PC-3 (cell line): ENCODE measurements around the gene GOLGA8A. TPM values are rescaled to one million over a fixed set of nuclear protein-coding genes. Genes with fewer than 3 reads are reported as not detected.

ENCODE experiments used
- ATAC-seq: fragments of 200-7000 bp; cut with Tn5 transposase; 2 replicates; pipeline ENCODE4 v1.9.1; 2020; ENCODE audit warnings: mild to moderate bottlenecking, moderate library complexity
- BruUV-seq: library from RNA; stranded (reverse); fragments of 400-500 nt; replicated peaks from 2 replicates; lab custom pipeline; 2021; lab: Mats Ljungman, UMichigan
- CTCF ChIA-PET: fragments of 300-600 bp; sonication (Branson Sonifier 250); formaldehyde crosslinking; loops from one replicate; lab custom pipeline; 2022; ENCODE audit warnings: antibody characterized with exemption; lab: Charles Lee
- POLR2A ChIA-PET: fragments of 300-600 bp; sonication (Branson Sonifier 250); formaldehyde crosslinking; loops from one replicate; lab custom pipeline; 2022; ENCODE audit warnings: antibody characterized with exemption; ENCODE audit not compliant: unreplicated experiment; lab: Charles Lee
- DNase-seq: peaks from one replicate; pipeline ENCODE4 v3.0.0-alpha.2; 2015
- H2AFZ ChIP-seq: fragments of 300-600 bp; sonication (generic); 2 replicates; pipeline ENCODE4 v1.6.0; 2016; ENCODE audit warnings: antibody characterized with exemption, low read length
- H3F3A ChIP-seq: fragments of 300-600 bp; sonication (generic); one replicate; pipeline ENCODE4 v1.6.0; 2017; ENCODE audit warnings: antibody characterized with exemption, low read length, control low read depth, mild to moderate bottlenecking; ENCODE audit not compliant: unreplicated experiment
- H3K27ac ChIP-seq: fragments of 300-600 bp; sonication (generic); 2 replicates; pipeline ENCODE4 v1.5.1; 2016; ENCODE audit warnings: mild to moderate bottlenecking, low read length
- H3K27me3 ChIP-seq: fragments of 300-600 bp; sonication (generic); 2 replicates; pipeline ENCODE4 v1.6.1; 2016; ENCODE audit warnings: low read length, mixed read lengths
- H3K36me3 ChIP-seq: fragments of 300-600 bp; sonication (generic); 2 replicates; pipeline ENCODE4 v1.6.1; 2016; ENCODE audit warnings: low read depth, mixed run types, low read length, mixed read lengths
- H3K4me1 ChIP-seq: fragments of 300-600 bp; sonication (generic); 2 replicates; pipeline ENCODE4 v1.5.1; 2016; ENCODE audit warnings: low read length; ENCODE audit not compliant: insufficient read depth
- H3K4me2 ChIP-seq: fragments of 300-600 bp; sonication (generic); 2 replicates; pipeline ENCODE4 v1.6.0; 2016; ENCODE audit warnings: low read length
- H3K4me3 ChIP-seq: fragments of 300-600 bp; sonication (generic); 2 replicates; pipeline ENCODE4 v1.5.1; 2016; ENCODE audit warnings: mild to moderate bottlenecking, low read length, mixed read lengths
- H3K79me2 ChIP-seq: fragments of 300-600 bp; sonication (generic); 2 replicates; pipeline ENCODE4 v1.6.1; 2017; ENCODE audit warnings: low read length, mixed read lengths
- H3K9ac ChIP-seq: fragments of 300-600 bp; sonication (generic); 2 replicates; pipeline ENCODE4 v1.6.0; 2016; ENCODE audit warnings: mild to moderate bottlenecking, low read length
- H3K9me2 ChIP-seq: fragments of 300-600 bp; sonication (generic); replicated peaks from 2 replicates; pipeline ENCODE4 v1.6.1; 2016; ENCODE audit warnings: mixed run types, low read length, mixed read lengths
- H3K9me3 ChIP-seq: fragments of 300-600 bp; sonication (generic); 2 replicates; pipeline ENCODE4 v1.6.1; 2016; ENCODE audit warnings: low read length, mixed read lengths
- H4K20me1 ChIP-seq: fragments of 300-600 bp; sonication (generic); 2 replicates; pipeline ENCODE4 v1.6.1; 2016; ENCODE audit warnings: low read length, mixed read lengths
- EZH2 ChIP-seq: fragments of 300-600 bp; sonication (generic); IDR thresholded peaks from one replicate; pipeline ENCODE4 v1.6.1; 2017; ENCODE audit warnings: antibody characterized with exemption, mild to moderate bottlenecking, low read length; ENCODE audit not compliant: unreplicated experiment
- EZH2phosphoT487 ChIP-seq: fragments of 300-600 bp; sonication (generic); IDR thresholded peaks from 2 replicates; pipeline ENCODE4 v1.6.1; 2018; ENCODE audit warnings: mild to moderate bottlenecking, antibody characterized with exemption, low read length, borderline replicate concordance
- intact Hi-C: fragments of 100-400 bp; cut with micrococcal nuclease; formaldehyde crosslinking; loops from 2 replicates; pipeline ENCODE4 v1.9.0; 2023
- total RNA-seq: library from RNA; depleted of rRNA; stranded (reverse); fragments of >200 nt; gene quantifications from 2 replicates; pipeline ENCODE4 v1.2.3, GENCODE V29; 2014
- TF ChIP-seq, protein P1 (sequence below): fragments of 300-600 bp; sonication (generic); conservative IDR thresholded peaks from 2 replicates; pipeline ENCODE4 v1.5.1; 2017; ENCODE audit warnings: antibody characterized with exemption, low read depth, mild to moderate bottlenecking, low read length

The GOLGA8A gene
- total RNA-seq, 1 experiment from 2014 or later, result 25.3 TPM

- Histone ChIP-seq H3K4me1 (no peaks in the 10 kb centered on the region), H3K27ac (no peak overlapping the region), H2AFZ (no peak overlapping the region), H3K9me3 (no peaks in the 10 kb centered on the region), H3K79me2 (no peaks in the 10 kb centered on the region), H3K9ac (no peak overlapping the region), H3K4me2 (no peak overlapping the region), H3K4me3 (no peak overlapping the region), H3F3A (no peaks in the 10 kb centered on the region), H4K20me1 (no peaks in the 10 kb centered on the region), H3K9me2 (no peaks in the 10 kb centered on the region), H3K36me3 (no peaks in the 10 kb centered on the region), H3K27me3 (peaks cover 50% of the 10 kb centered on the region)
- no peak for TF ChIP-seq EZH2phosphoT487
- TF ChIP-seq, protein P1, sequence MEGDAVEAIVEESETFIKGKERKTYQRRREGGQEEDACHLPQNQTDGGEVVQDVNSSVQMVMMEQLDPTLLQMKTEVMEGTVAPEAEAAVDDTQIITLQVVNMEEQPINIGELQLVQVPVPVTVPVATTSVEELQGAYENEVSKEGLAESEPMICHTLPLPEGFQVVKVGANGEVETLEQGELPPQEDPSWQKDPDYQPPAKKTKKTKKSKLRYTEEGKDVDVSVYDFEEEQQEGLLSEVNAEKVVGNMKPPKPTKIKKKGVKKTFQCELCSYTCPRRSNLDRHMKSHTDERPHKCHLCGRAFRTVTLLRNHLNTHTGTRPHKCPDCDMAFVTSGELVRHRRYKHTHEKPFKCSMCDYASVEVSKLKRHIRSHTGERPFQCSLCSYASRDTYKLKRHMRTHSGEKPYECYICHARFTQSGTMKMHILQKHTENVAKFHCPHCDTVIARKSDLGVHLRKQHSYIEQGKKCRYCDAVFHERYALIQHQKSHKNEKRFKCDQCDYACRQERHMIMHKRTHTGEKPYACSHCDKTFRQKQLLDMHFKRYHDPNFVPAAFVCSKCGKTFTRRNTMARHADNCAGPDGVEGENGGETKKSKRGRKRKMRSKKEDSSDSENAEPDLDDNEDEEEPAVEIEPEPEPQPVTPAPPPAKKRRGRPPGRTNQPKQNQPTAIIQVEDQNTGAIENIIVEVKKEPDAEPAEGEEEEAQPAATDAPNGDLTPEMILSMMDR, result no peak
- CTCF ChIA-PET, result no interaction called here
- intact Hi-C loops, result no loop called here
- no TSS peak for BruUV-seq
- POLR2A ChIA-PET, result no interaction called here
- DNase-seq, result no peak
- no peak for ATAC-seq
Observed at GRCh38 chr15:34481370-34481769, 43.8 kb upstream of the GOLGA8A start.

DNA sequence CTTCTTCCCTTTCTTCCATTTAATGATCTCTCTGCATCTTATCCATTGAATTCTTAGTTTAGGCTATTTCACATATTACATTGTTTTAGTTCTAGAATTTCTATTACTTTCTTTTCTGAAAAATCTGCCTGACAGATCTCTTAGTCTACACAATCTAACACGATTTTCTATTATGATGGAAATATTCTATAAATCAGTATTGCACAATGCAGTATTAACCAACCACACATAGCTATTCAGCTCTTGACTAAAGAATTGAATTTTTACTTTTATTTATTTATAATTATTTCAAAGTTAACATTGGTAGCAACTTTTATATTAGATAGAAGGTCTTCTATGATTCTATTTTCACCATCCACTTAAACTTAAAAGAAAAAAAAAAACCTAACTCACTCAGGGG, 36.2 kb upstream of the GOLGA8A start:
- TF ChIP-seq EZH2 (no peak), EZH2phosphoT487 (no peak)
- TF ChIP-seq, protein P1, result no peak
- ChIA-PET CTCF (no interaction called here), POLR2A (no interaction called here)
- BruUV-seq, result no TSS peak
- H3K9me3 ChIP-seq, result no peaks in the 10 kb centered on the region
- DNase-seq, result no peak
- H3K4me3 ChIP-seq, result no peak overlapping the region
- no peaks in the 10 kb centered on the region for H4K20me1 ChIP-seq
- H3K27ac ChIP-seq, result no peak overlapping the region
- H3K9me2 ChIP-seq, result no peaks in the 10 kb centered on the region
- no peak for ATAC-seq
- H3K79me2 ChIP-seq, result no peaks in the 10 kb centered on the region
- H3K4me2 ChIP-seq, result no peak overlapping the region
- no peak overlapping the region for H2AFZ ChIP-seq
- no peaks in the 10 kb centered on the region for H3F3A ChIP-seq
- no peaks in the 10 kb centered on the region for H3K36me3 ChIP-seq
- intact Hi-C loops, result no loop called here
- peaks cover 28% of the 10 kb centered on the region; the same call in 1 of the 2 replicates for H3K27me3 ChIP-seq
- no peaks in the 10 kb centered on the region for H3K4me1 ChIP-seq
- H3K9ac ChIP-seq, result no peak overlapping the region

- no peaks in the 10 kb centered on the region for H3K36me3 ChIP-seq
- CTCF ChIA-PET, result no interaction called here
- TF ChIP-seq EZH2 (no peak), EZH2phosphoT487 (no peak)
- TF ChIP-seq, protein P1, result no peak
- POLR2A ChIA-PET, result no interaction called here
- DNase-seq (no peak), ATAC-seq (no peak)
- H3K4me1 ChIP-seq, result no peaks in the 10 kb centered on the region
- no peak overlapping the region for H3K4me3 ChIP-seq
- peaks cover 25% of the 10 kb centered on the region; the same call in 1 of the 2 replicates for H3K27me3 ChIP-seq
- H3K9me3 ChIP-seq, result no peaks in the 10 kb centered on the region
- no peaks in the 10 kb centered on the region for H3F3A ChIP-seq
- H2AFZ ChIP-seq, result no peak overlapping the region
- BruUV-seq, result no TSS peak
- H3K9me2 ChIP-seq, result no peaks in the 10 kb centered on the region
- no peak overlapping the region for H3K4me2 ChIP-seq
- H3K9ac ChIP-seq, result no peak overlapping the region
- no peaks in the 10 kb centered on the region for H3K79me2 ChIP-seq
- no peaks in the 10 kb centered on the region for H4K20me1 ChIP-seq
- H3K27ac ChIP-seq, result no peak overlapping the region
- intact Hi-C loops, result no loop called here
Observed at GRCh38 chr15:34472947-34473346, 35.3 kb upstream of the GOLGA8A start.
